Activated T-helper 1 cell treated with anti-CD3 and anti-CD28 coated beads, Interleukin-12 subunit alpha, Interleukin-12 subunit beta, Interleukin-2, Interleukin-4 antibody, amounts not matched to agents 30 ng/mL and 10 ng/mL and 1 ng/mL, durations not matched to agents 14 hours and 24 hours and 36 hours (primary cell): ENCODE measurements around the gene ADAM15. TPM values are rescaled to one million over a fixed set of nuclear protein-coding genes. Genes with fewer than 3 reads are reported as not detected.

Source experiments
- DNase-seq: peaks from one replicate; pipeline ENCODE4 v3.0.0; 2021; ENCODE audit warnings: low spot score
- H3K27ac Mint-ChIP-seq: one replicate; pipeline ENCODE4 v1.8.0; 2021; ENCODE audit warnings: mild to moderate bottlenecking, mixed read lengths
- H3K27me3 Mint-ChIP-seq: one replicate; pipeline ENCODE4 v1.8.0; 2022; ENCODE audit warnings: mild to moderate bottlenecking, moderate library complexity, mixed read lengths; ENCODE audit not compliant: insufficient read depth
- H3K36me3 Mint-ChIP-seq: one replicate; pipeline ENCODE4 v1.8.0; 2021; ENCODE audit warnings: low read depth, mixed read lengths
- H3K4me1 Mint-ChIP-seq: one replicate; pipeline ENCODE4 v1.8.0; 2021; ENCODE audit warnings: low read depth, mixed read lengths
- H3K4me3 Mint-ChIP-seq: one replicate; pipeline ENCODE4 v1.8.0; 2021; ENCODE audit warnings: mild to moderate bottlenecking, moderate library complexity, mixed read lengths
- H3K9me3 Mint-ChIP-seq: one replicate; pipeline ENCODE4 v1.8.0; 2021; ENCODE audit warnings: mixed read lengths
- intact Hi-C: fragments of 100-400 bp; cut with micrococcal nuclease; formaldehyde crosslinking; loops from one replicate; pipeline ENCODE4 v1.15.1; 2024
- total RNA-seq: library from RNA; stranded (reverse); gene quantifications from 2 replicates; pipeline ENCODE4 v1.2.3, GENCODE V29; 2022

ADAM15 gene
- total RNA-seq, 1 donor from 2014 or later: 82.9 TPM

DNA sequence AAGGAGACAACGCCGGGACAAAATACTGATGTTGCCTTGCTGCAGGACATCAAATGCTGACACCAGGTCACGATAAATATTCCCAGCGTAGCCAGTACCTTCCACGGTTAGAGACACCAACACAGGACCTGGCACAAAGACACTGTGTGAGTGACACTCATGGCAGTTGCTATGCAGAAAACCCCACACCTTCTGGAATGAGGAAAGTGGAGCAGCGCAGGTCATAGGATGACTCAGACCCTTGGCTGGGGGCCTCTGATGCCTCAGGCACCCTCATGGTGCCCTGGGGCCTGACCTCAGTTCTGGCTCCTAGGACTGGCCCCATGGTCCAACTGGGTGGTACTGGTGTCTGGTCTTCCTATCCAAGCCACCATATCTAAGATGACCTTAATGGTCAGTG lies 24.5 kb upstream of the ADAM15 start:
- no peaks in the 10 kb centered on the region for H3K4me1 Mint-ChIP-seq
- peaks cover 7% of the 10 kb centered on the region for H3K27me3 Mint-ChIP-seq
- H3K9me3 Mint-ChIP-seq: no peaks in the 10 kb centered on the region
- no peak overlapping the region for H3K4me3 Mint-ChIP-seq
- intact Hi-C loops: no loop called here
- no peaks in the 10 kb centered on the region for H3K36me3 Mint-ChIP-seq
- no peak overlapping the region for H3K27ac Mint-ChIP-seq
- no peak for DNase-seq

DNA sequence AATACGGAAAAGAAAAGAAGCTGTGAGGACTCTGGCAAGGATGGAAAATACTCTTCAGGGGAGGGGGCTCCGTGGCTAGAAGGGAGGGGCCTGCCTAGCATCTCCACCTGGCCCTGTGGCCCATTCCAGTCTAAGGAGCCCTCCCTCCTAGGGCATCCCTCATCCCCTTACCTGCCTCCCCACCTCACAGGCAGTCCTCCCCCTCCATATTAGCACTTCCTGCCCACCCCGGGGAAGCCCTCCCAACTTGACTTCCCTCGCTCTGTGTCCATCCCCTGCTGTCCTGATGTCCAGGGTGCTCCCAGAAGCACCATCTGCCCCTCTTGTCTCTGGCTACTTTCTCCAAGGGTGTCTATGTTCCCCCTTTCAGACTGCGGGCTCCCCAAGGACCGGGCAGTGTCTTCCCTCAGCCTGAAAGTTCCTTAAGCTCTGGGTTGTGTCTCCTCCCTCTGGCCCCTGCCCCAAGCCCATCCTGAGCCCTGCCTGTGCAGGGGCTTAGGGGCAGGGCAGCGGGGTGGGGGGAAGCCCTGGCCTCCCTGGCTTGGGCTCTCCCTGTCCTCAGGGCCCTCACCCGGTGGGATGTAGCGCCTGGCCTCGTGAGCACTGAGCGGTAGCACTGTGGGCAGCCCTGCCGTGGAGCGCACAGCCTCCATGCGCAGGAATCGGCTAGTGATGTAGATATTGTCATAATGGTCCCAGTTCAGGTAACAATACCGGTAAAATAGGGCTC lies 21.4 kb upstream of the ADAM15 start:
- peaks cover 11% of the 10 kb centered on the region for H3K27me3 Mint-ChIP-seq
- no peak for DNase-seq
- H3K4me3 Mint-ChIP-seq: no peak overlapping the region
- intact Hi-C loops: no loop called here
- no peaks in the 10 kb centered on the region for H3K36me3 Mint-ChIP-seq
- no peaks in the 10 kb centered on the region for H3K4me1 Mint-ChIP-seq
- no peak overlapping the region for H3K27ac Mint-ChIP-seq
- H3K9me3 Mint-ChIP-seq: no peaks in the 10 kb centered on the region

DNA sequence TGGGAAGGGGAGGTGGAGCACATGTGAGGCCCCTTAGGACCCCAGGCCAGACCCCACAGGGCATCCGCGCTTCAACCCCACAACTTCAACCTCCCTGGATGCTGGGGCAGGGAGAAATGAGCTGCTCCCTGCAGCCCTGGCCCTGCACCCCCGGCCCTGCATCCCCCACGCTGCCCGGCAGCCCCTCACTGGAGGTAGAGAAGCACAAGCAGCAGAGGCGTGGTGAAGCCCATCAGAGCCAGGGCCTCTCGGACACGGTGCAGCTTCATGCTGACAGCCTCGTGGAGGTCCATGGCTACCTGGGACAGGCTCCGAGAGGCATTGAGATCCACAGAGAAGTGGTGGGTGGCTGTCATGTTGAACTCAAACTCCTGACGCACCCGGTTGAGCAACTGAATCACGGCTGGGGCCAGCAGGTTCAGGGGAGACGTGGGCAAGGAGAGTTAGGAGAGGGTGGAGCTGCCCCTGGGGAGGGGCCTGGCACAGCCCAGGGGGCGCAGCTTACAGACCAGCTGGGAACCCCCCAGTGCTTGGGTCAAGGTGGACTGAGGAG lies 20.8 kb upstream of the ADAM15 start:
- intact Hi-C loops: no loop called here
- no peak for DNase-seq
- Mint-ChIP-seq H3K9me3 (no peaks in the 10 kb centered on the region), H3K4me3 (no peak overlapping the region), H3K27ac (no peak overlapping the region), H3K36me3 (no peaks in the 10 kb centered on the region), H3K4me1 (no peaks in the 10 kb centered on the region), H3K27me3 (peaks cover 14% of the 10 kb centered on the region)

DNA sequence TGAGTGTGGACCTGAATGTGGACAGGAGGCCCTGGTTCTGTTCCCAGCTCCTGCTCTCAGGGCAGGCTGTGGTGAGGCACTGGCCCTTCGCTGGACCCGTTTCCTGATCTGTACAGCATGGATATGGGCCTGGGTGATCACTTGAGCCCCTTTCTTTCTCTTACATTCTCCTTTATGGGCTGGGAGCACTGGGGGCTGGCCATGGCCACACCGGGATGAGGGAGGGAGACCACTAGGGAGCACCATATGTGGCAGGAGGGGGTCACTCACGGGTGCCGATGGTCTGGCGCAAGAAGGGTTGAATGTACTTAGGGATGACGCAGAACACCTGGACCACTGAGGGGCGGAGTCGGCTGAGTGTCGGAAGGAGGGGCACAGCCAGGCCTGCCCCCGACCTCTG lies 20.2 kb upstream of the ADAM15 start:
- Mint-ChIP-seq H3K27ac (no peak overlapping the region), H3K4me3 (no peak overlapping the region), H3K36me3 (no peaks in the 10 kb centered on the region), H3K4me1 (no peaks in the 10 kb centered on the region), H3K27me3 (peaks cover 8% of the 10 kb centered on the region), H3K9me3 (no peaks in the 10 kb centered on the region)
- intact Hi-C loops: no loop called here
- no peak for DNase-seq

DNA sequence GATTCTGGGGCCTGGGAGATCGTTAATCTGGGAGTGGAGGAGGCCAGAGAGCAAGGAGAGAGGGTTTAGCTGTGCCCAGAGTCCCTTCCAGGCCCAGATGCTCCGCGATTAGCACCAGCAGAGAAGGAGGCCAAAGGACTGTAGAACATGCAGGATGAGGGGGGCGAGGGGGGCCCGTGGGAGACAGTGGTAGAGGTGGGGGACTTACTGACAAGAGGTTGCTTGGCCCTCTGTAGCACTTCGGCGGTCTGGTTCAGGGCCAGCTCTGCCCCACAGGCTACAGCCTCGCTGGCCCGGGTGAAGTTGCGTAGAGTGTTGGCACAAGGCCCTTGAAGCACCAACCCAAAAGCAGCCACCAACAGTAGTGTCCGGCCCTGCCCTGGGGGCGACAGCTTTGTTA lies 18.2 kb upstream of the ADAM15 start:
- H3K4me3 Mint-ChIP-seq: no peak overlapping the region
- intact Hi-C loops: no loop called here
- H3K4me1 Mint-ChIP-seq: no peaks in the 10 kb centered on the region
- no peaks in the 10 kb centered on the region for H3K9me3 Mint-ChIP-seq
- H3K36me3 Mint-ChIP-seq: no peaks in the 10 kb centered on the region
- no peak for DNase-seq
- H3K27ac Mint-ChIP-seq: no peak overlapping the region
- peaks cover 14% of the 10 kb centered on the region for H3K27me3 Mint-ChIP-seq

DNA sequence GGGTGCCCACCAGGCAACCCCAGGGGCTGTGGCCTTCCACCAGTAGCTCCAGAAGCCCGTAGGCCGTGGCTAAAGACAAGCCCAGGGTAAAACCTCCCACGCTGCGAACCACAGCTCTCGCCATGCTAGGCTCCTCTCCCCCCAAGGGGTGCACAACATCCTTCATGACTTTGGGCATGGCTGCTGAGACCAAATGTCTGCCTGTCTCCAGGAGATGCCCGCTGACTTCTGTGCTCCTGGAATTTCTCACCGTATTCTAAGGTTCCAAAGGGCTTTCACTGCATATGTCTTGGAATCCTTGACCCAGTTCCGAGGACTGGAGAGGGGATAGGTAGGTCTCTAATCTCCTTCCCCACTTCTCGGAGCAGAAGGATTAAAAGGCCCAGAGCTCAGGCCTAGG lies 17.6 kb upstream of the ADAM15 start, which contains the start of the genes DCST1 and DCST2:
Gene DCST1 (plus strand): TSS at position 301 of the 400 bp plus-strand sequence. CDS start 213 bp downstream, outside the sequence.
Gene DCST2 (minus strand): TSS at position 258 of the 400 bp plus-strand sequence. CDS start 80 bp downstream, at position 178.
- H3K4me1 Mint-ChIP-seq: no peaks in the 10 kb centered on the region

GRCh38 chr1:155034318-155035208 lies 16.6 kb upstream of the ADAM15 start:
- H3K27me3 Mint-ChIP-seq: peaks cover 15% of the 10 kb centered on the region
- DNase-seq: no peak
- H3K4me1 Mint-ChIP-seq: no peaks in the 10 kb centered on the region
- intact Hi-C loops: no loop called here
- H3K4me3 Mint-ChIP-seq: no peak overlapping the region
- no peaks in the 10 kb centered on the region for H3K9me3 Mint-ChIP-seq
- no peaks in the 10 kb centered on the region for H3K36me3 Mint-ChIP-seq
- H3K27ac Mint-ChIP-seq: no peak overlapping the region

More for the DNA sequence above, 17.6 kb upstream of the ADAM15 start, which contains the start of the genes DCST1 and DCST2:
- no peak for DNase-seq
- Mint-ChIP-seq H3K9me3 (no peaks in the 10 kb centered on the region), H3K27ac (no peak within 1 kb of the TSS), H3K36me3 (no peaks in the 10 kb centered on the region), H3K27me3 (peaks cover 14% of the 10 kb centered on the region), H3K4me3 (no peak within 1 kb of the TSS)
- intact Hi-C loops: no loop called here

GRCh38 chr1:155035936-155036335 lies 15.2 kb upstream of the ADAM15 start:
- intact Hi-C loops: no loop called here
- no peak overlapping the region for H3K4me3 Mint-ChIP-seq
- H3K27me3 Mint-ChIP-seq: peaks cover 18% of the 10 kb centered on the region
- H3K9me3 Mint-ChIP-seq: no peaks in the 10 kb centered on the region
- H3K4me1 Mint-ChIP-seq: no peaks in the 10 kb centered on the region
- no peaks in the 10 kb centered on the region for H3K36me3 Mint-ChIP-seq
- DNase-seq: no peak
- no peak overlapping the region for H3K27ac Mint-ChIP-seq

DNA sequence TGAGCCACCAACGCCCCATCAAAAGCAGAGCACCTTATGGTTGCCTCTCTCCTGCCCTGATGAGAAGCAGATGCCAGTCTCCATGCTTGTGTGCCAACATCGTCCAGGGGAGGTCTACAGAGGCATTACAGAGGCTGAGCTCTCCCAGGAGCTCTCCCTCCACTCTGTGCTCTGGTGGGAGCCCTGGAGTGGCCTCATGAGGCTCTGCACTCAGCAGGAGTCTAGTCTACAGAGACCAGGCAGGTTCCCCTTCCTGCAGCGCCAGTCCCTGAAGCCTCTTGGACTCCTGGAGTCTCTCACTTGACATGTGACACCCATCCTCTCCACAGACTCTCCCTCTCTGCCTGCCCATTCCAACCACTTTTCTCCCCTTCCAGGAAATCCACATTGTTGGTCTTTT lies 14.1 kb upstream of the ADAM15 start:
- DNase-seq: no peak
- Mint-ChIP-seq H3K9me3 (no peaks in the 10 kb centered on the region), H3K27me3 (peaks cover 18% of the 10 kb centered on the region), H3K36me3 (no peaks in the 10 kb centered on the region), H3K27ac (no peak overlapping the region), H3K4me1 (no peaks in the 10 kb centered on the region), H3K4me3 (no peak overlapping the region)
- intact Hi-C loops: no loop called here

DNA sequence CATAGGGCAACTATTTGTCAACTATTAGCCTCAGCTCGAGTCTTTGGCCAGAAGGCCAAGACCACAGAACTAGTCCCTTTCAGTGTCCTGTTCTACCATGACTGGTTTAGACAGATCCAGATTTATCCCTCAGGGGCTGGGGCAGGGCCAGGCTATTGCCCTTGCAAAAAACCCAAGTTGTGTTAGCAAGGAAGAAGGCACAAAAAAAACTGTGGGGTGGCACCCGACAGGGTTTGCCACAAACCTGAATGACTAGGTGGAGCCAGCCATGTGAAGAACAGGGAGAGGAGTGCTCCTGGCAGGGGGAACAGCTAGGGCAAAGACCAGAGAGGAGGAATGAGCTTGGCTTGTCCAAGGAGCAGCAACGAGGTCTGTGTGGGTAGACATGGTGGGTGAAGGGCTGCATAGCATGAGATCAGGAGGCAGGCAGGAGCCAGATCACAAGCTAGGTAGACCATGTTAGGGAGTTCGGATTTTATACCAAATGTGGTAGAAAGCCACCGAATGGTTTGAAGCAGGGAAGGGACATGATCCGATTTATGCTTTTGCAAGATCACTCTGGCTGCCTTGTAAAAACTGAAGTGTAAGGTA lies 13.2 kb upstream of the ADAM15 start:
- DNase-seq: no peak
- intact Hi-C loops: no loop called here
- no peak overlapping the region for H3K27ac Mint-ChIP-seq
- H3K4me1 Mint-ChIP-seq: no peaks in the 10 kb centered on the region
- H3K36me3 Mint-ChIP-seq: no peaks in the 10 kb centered on the region
- no peaks in the 10 kb centered on the region for H3K9me3 Mint-ChIP-seq
- H3K27me3 Mint-ChIP-seq: peaks cover 20% of the 10 kb centered on the region
- no peak overlapping the region for H3K4me3 Mint-ChIP-seq

- no peaks in the 10 kb centered on the region for H3K36me3 Mint-ChIP-seq
- H3K9me3 Mint-ChIP-seq: no peaks in the 10 kb centered on the region
- H3K4me3 Mint-ChIP-seq: no peak overlapping the region
- H3K27ac Mint-ChIP-seq: no peak overlapping the region
- intact Hi-C loops: no loop called here
- H3K27me3 Mint-ChIP-seq: peaks cover 21% of the 10 kb centered on the region
- no peak for DNase-seq
- H3K4me1 Mint-ChIP-seq: no peaks in the 10 kb centered on the region
Observed at GRCh38 chr1:155038602-155039307, 12.4 kb upstream of the ADAM15 start.

DNA sequence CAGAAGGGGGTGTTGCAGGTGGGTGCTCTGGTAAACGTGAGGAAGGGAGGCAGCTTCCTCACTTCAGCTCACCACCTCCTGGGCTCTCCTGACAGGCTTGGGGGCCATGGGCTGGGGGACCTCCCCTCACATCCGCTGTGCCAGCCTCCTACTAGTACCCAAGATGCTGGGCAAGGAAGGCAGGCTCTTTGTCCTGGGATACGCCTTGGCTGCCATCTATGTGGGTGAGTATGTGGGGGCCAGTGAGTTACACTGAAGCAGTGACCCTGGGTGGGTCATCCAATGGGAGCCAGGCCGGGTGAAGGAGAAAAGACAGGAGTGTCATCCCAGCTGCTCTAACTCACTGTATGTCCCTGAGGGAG lies 11.8 kb upstream of the ADAM15 start:
- intact Hi-C loops: no loop called here
- no peaks in the 10 kb centered on the region for H3K9me3 Mint-ChIP-seq
- H3K4me3 Mint-ChIP-seq: no peak overlapping the region
- DNase-seq: no peak
- H3K36me3 Mint-ChIP-seq: no peaks in the 10 kb centered on the region
- H3K27ac Mint-ChIP-seq: no peak overlapping the region
- peaks cover under 1% of the 10 kb centered on the region for H3K4me1 Mint-ChIP-seq
- H3K27me3 Mint-ChIP-seq: peaks cover 21% of the 10 kb centered on the region
